Trophoblast cell (in vitro differentiated cells and primary cell): ENCODE data around the gene TNFAIP3.

Experiments used
- DNase-seq, 2 donors: peaks; one replicate each; pipeline ENCODE4 v3.0.0-alpha.2; 2016
- H2AFZ ChIP-seq: 2 replicates; pipeline ENCODE4 v1.6.1; 2013; ENCODE audit warnings: low read length, moderate library complexity, mild to moderate bottlenecking; ENCODE audit not compliant: insufficient read depth, poor library complexity
- H2AK5ac ChIP-seq: 2 replicates; pipeline ENCODE4 v1.6.1; 2013; ENCODE audit warnings: mild to moderate bottlenecking, low read length
- H2BK120ac ChIP-seq: 2 replicates; pipeline ENCODE4 v1.6.1; 2013; ENCODE audit warnings: low read length, mild to moderate bottlenecking, moderate library complexity; ENCODE audit not compliant: insufficient read depth, poor library complexity
- H2BK12ac ChIP-seq: 2 replicates; pipeline ENCODE4 v1.6.1; 2013; ENCODE audit warnings: mild to moderate bottlenecking, low read length, moderate library complexity
- H2BK5ac ChIP-seq: 2 replicates; pipeline ENCODE4 v1.6.1; 2013; ENCODE audit warnings: low read length, low read depth, moderate library complexity, mild to moderate bottlenecking; ENCODE audit not compliant: poor library complexity
- H3K14ac ChIP-seq: 2 replicates; pipeline ENCODE4 v1.6.1; 2013; ENCODE audit warnings: mild to moderate bottlenecking, low read length
- H3K18ac ChIP-seq: 2 replicates; pipeline ENCODE4 v1.6.1; 2013; ENCODE audit warnings: mild to moderate bottlenecking, low read length
- H3K23ac ChIP-seq: 2 replicates; pipeline ENCODE4 v1.6.1; 2013; ENCODE audit warnings: low read length
- H3K27ac ChIP-seq: 2 replicates; pipeline ENCODE4 v1.5.1; 2013; ENCODE audit warnings: low read depth, mild to moderate bottlenecking, inconsistent platforms, low read length, moderate library complexity
- H3K27me3 ChIP-seq: 2 replicates; pipeline ENCODE4 v1.6.1; 2013; ENCODE audit warnings: inconsistent platforms, mild to moderate bottlenecking, low read length, moderate library complexity; ENCODE audit not compliant: insufficient read depth
- H3K36me3 ChIP-seq, 2 experiments: 1 replicate in 1 of 2; 2 replicates in 1 of 2; pipeline ENCODE4 v1.6.1; 2013; ENCODE audit warnings: low read length in 2 of 2, mild to moderate bottlenecking in 2 of 2, moderate library complexity in 1 of 2; ENCODE audit not compliant: insufficient read depth in 2 of 2, control insufficient read depth in 1 of 2
- H3K4ac ChIP-seq: 2 replicates; pipeline ENCODE4 v1.6.1; 2013; ENCODE audit warnings: low read depth, mild to moderate bottlenecking, low read length, moderate library complexity
- H3K4me1 ChIP-seq, 2 experiments: 1 replicate in 1 of 2; 2 replicates in 1 of 2; pipeline ENCODE4 v1.6.1; 2013; ENCODE audit warnings: low read length in 2 of 2, mild to moderate bottlenecking in 2 of 2, moderate library complexity in 1 of 2; ENCODE audit not compliant: insufficient read depth in 2 of 2, control insufficient read depth in 1 of 2
- H3K4me2 ChIP-seq: 2 replicates; pipeline ENCODE4 v1.6.1; 2013; ENCODE audit warnings: inconsistent platforms, mild to moderate bottlenecking, low read length, moderate library complexity
- H3K4me3 ChIP-seq: 2 replicates; pipeline ENCODE4 v1.5.1; 2013; ENCODE audit warnings: mild to moderate bottlenecking, low read depth, low read length, inconsistent platforms
- H3K79me1 ChIP-seq: one replicate; pipeline ENCODE4 v1.6.1; 2013; ENCODE audit warnings: low read length
- H3K79me2 ChIP-seq: 2 replicates; pipeline ENCODE4 v1.6.1; 2013; ENCODE audit warnings: low read length, mild to moderate bottlenecking; ENCODE audit not compliant: control insufficient read depth, insufficient read depth, poor library complexity
- H3K9ac ChIP-seq: 2 replicates; pipeline ENCODE4 v1.6.1; 2013; ENCODE audit warnings: mild to moderate bottlenecking, low read length
- H3K9me3 ChIP-seq: 2 replicates; pipeline ENCODE4 v1.6.1; 2013; ENCODE audit warnings: low read depth, mild to moderate bottlenecking, control low read depth, inconsistent platforms, low read length; ENCODE audit not compliant: insufficient read depth
- H4K12ac ChIP-seq: 2 replicates; pipeline ENCODE4 v1.6.1; 2013; ENCODE audit warnings: low read depth, mild to moderate bottlenecking, low read length, moderate library complexity
- H4K8ac ChIP-seq: 2 replicates; pipeline ENCODE4 v1.6.1; 2013; ENCODE audit warnings: low read depth, mild to moderate bottlenecking, low read length, moderate library complexity
- H4K91ac ChIP-seq: one replicate; pipeline ENCODE4 v1.6.1; 2013; ENCODE audit warnings: low read depth, mild to moderate bottlenecking, low read length, moderate library complexity
- WGBS: extraction: QIAGEN DNeasy Blood & Tissue Kit; methylation state at CpG from one replicate; pipeline ENCODE4 v1.1.7; 2013; ENCODE audit warnings: missing lambda C conversion rate; ENCODE audit not compliant: insufficient read length, insufficient coverage; ENCODE audit errors: extremely low coverage; 5-methylcytosine and 5-hydroxymethylcytosine counted together

Gene TNFAIP3

GRCh38 chr6:137871291-137871690 lies 4.2 kb downstream of the TNFAIP3 start:
- Histone ChIP-seq H3K4me3 (no peak overlapping the region), H2BK12ac (no peak overlapping the region), H3K18ac (no peak overlapping the region), H3K36me3 (peaks cover 8 to 15% of the 10 kb centered on the region in 2 experiments), H3K14ac (no peak overlapping the region), H3K9me3 (no peaks in the 10 kb centered on the region), H3K27ac (peak overlapping the region; percentile 22), H3K4me1 (peaks cover 8 to 11% of the 10 kb centered on the region in 2 experiments), H2AFZ (no peak overlapping the region), H2BK5ac (no peak overlapping the region), H2AK5ac (no peak overlapping the region), H3K23ac (no peak overlapping the region), H3K4ac (no peak overlapping the region), H3K4me2 (peak overlapping the region; percentile 0), H3K9ac (no peak overlapping the region), H4K12ac (no peak overlapping the region), H4K8ac (no peak overlapping the region), H3K79me1 (peaks cover 17% of the 10 kb centered on the region), H4K91ac (no peak overlapping the region), H3K79me2 (peaks cover 15% of the 10 kb centered on the region), H2BK120ac (no peak overlapping the region), H3K27me3 (no peaks in the 10 kb centered on the region)
- no CpG with 5 or more reads among the region's 11 CpGs for WGBS
- peak in 1 of 2 donors; percentile 20 for DNase-seq

DNA sequence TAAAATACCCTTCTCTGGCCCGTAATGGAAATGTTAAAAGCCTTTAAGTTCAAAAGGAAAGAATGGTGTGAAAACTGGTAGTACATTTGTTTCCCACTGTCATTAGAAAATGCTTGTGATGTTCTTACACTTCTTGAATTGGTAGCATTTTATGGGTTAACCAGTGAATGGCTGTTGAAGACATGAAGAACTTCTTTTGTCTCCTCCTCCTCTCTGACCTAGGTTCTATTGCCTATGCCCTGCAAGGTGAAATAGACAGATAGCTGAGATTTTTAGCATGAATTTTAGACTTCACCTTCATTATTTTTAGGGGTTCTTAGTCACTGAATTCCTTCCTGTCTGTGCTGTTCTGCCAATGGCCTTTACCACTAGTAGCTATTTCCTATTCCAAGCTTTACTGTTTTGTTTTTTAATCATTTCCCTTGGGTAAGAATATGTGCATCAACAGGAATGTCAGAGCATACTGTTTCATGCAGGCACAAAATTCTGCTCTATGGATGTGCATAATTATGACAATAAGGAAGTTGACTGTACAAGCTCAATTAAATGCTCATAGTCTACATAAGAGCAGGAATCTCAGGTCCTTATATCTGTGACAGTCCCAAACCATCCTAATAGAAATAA lies 4.9 kb downstream of the TNFAIP3 start:
- Histone ChIP-seq H3K9me3 (no peaks in the 10 kb centered on the region), H2BK120ac (no peak overlapping the region), H3K9ac (no peak overlapping the region), H4K8ac (no peak overlapping the region), H2AK5ac (no peak overlapping the region), H3K18ac (no peak overlapping the region), H2BK12ac (no peak overlapping the region), H3K4ac (no peak overlapping the region), H3K14ac (no peak overlapping the region), H3K79me1 (peaks cover 14% of the 10 kb centered on the region), H4K12ac (no peak overlapping the region), H4K91ac (no peak overlapping the region), H3K27me3 (no peaks in the 10 kb centered on the region), H3K27ac (no peak overlapping the region), H3K4me2 (no peak overlapping the region), H3K36me3 (peaks cover 9 to 17% of the 10 kb centered on the region in 2 experiments), H3K23ac (no peak overlapping the region), H3K4me3 (no peak overlapping the region), H3K79me2 (peaks cover 13% of the 10 kb centered on the region), H2AFZ (no peak overlapping the region), H2BK5ac (no peak overlapping the region), H3K4me1 (peaks cover 5 to 9% of the 10 kb centered on the region in 2 experiments)
- no CpG with 5 or more reads among the region's 1 CpG for WGBS
- DNase-seq = peak in 1 of 2 donors; percentile 30

GRCh38 chr6:137872581-137873115 lies 5.6 kb downstream of the TNFAIP3 start:
- Histone ChIP-seq H3K27ac (no peak overlapping the region), H3K9ac (no peak overlapping the region), H4K12ac (no peak overlapping the region), H3K36me3 (peaks cover 11 to 22% of the 10 kb centered on the region in 2 experiments), H3K27me3 (no peaks in the 10 kb centered on the region), H2BK12ac (no peak overlapping the region), H3K79me2 (peaks cover 7% of the 10 kb centered on the region), H3K4me3 (no peak overlapping the region), H2AFZ (no peak overlapping the region), H3K9me3 (no peaks in the 10 kb centered on the region), H3K14ac (no peak overlapping the region), H4K91ac (no peak overlapping the region), H3K4ac (no peak overlapping the region), H3K18ac (no peak overlapping the region), H2AK5ac (no peak overlapping the region), H3K23ac (no peak overlapping the region), H2BK120ac (no peak overlapping the region), H3K4me1 (peaks cover 5 to 9% of the 10 kb centered on the region in 2 experiments), H4K8ac (no peak overlapping the region), H2BK5ac (no peak overlapping the region), H3K4me2 (no peak overlapping the region), H3K79me1 (peaks cover 8% of the 10 kb centered on the region)
- no CpG with 5 or more reads among the region's 2 CpGs for WGBS
- DNase-seq = peak in 1 of 2 donors; percentile 12

DNA sequence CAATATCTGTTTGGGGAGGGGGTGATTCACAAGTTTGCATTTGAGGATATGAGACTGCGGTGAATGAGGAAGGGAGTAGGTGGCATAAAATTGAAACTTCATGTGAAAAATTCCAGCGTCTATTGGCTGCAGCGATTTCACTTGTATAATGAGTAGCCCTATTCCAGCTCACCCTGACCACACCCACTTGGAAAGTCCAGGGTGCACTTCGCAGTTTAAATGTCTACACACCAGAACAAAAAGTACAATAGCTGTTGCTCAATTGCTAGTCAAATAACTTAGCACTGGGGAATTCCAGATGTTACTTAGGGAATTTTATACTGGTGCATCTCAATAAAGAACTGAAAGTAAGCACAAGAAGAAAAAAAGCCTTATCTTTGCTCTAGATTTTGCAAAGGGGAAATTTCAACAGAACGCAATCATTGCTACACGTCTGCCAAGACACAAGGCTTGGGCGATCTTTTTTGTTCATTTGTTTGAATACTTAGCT lies 6.3 kb downstream of the TNFAIP3 start:
- Histone ChIP-seq H2BK120ac (no peak overlapping the region), H3K79me1 (peaks cover 4% of the 10 kb centered on the region), H3K23ac (no peak overlapping the region), H4K91ac (no peak overlapping the region), H2AFZ (no peak overlapping the region), H2AK5ac (no peak overlapping the region), H3K4me2 (no peak overlapping the region), H4K12ac (no peak overlapping the region), H3K9me3 (no peaks in the 10 kb centered on the region), H3K9ac (no peak overlapping the region), H2BK5ac (no peak overlapping the region), H3K4ac (no peak overlapping the region), H3K14ac (no peak overlapping the region), H4K8ac (no peak overlapping the region), H3K4me1 (peaks cover 5 to 9% of the 10 kb centered on the region in 2 experiments), H3K18ac (no peak overlapping the region), H3K79me2 (peaks cover 3% of the 10 kb centered on the region), H2BK12ac (no peak overlapping the region), H3K27ac (no peak overlapping the region), H3K27me3 (no peaks in the 10 kb centered on the region), H3K36me3 (peaks cover 12 to 24% of the 10 kb centered on the region in 2 experiments), H3K4me3 (no peak overlapping the region)
- no CpG with 5 or more reads among the region's 7 CpGs for WGBS
- DNase-seq = peak; percentile 86 to 94
